ENCODE results near the gene GALNT18. TPM values are rescaled to one million over a fixed set of nuclear protein-coding genes. Genes with fewer than 3 reads are reported as not detected.

The GALNT18 gene
- total RNA-seq, 6 experiments from 2014 or later = 3.7 to 11.4 (median 7.8) TPM

DNA sequence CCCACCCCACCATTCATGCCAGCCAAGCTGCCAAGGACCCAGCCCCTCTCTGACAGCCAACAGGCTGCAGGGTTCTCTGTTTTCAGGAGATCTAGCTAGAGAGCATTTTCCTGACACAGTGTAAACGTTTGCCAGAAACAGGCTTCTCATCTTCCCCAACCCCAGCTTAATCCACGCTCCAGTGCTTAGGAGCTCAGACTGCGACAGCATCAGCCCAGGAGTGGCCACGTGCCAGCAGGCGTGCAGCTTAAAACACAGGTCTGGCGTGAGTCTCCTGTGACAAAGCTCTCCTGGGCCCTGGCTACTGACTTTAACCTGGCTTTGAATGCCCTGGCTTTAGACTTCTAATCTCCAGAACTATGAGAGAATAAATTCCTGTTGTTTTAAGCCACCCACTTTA is 66.6 kb downstream of the GALNT18 start:
- Histone ChIP-seq H3K27ac (no peak overlapping the region), H3K4me1 (no peaks in the 10 kb centered on the region), H3K36me3 (no peaks in the 10 kb centered on the region), H3K27me3 (no peaks in the 10 kb centered on the region), H3K9me3 (no peaks in the 10 kb centered on the region), H3K4me3 (no peak overlapping the region)
- WGBS (ENCODE audit: insufficient coverage, low coverage, low lambda C conversion rate, missing lambda C conversion rate) = 58% methylated on average over 4 of the region's 6 CpGs
- intact Hi-C loops (cut with DNase I) = no loop called here
- DNase-seq (no peak), ATAC-seq (no peak)
- TF ChIP-seq POLR2A (IDR thresholded peaks at IDR 0.05) = no peak
- TF ChIP-seq, protein P1, sequence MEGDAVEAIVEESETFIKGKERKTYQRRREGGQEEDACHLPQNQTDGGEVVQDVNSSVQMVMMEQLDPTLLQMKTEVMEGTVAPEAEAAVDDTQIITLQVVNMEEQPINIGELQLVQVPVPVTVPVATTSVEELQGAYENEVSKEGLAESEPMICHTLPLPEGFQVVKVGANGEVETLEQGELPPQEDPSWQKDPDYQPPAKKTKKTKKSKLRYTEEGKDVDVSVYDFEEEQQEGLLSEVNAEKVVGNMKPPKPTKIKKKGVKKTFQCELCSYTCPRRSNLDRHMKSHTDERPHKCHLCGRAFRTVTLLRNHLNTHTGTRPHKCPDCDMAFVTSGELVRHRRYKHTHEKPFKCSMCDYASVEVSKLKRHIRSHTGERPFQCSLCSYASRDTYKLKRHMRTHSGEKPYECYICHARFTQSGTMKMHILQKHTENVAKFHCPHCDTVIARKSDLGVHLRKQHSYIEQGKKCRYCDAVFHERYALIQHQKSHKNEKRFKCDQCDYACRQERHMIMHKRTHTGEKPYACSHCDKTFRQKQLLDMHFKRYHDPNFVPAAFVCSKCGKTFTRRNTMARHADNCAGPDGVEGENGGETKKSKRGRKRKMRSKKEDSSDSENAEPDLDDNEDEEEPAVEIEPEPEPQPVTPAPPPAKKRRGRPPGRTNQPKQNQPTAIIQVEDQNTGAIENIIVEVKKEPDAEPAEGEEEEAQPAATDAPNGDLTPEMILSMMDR (IDR thresholded peaks at IDR 0.05) = no peak

DNA sequence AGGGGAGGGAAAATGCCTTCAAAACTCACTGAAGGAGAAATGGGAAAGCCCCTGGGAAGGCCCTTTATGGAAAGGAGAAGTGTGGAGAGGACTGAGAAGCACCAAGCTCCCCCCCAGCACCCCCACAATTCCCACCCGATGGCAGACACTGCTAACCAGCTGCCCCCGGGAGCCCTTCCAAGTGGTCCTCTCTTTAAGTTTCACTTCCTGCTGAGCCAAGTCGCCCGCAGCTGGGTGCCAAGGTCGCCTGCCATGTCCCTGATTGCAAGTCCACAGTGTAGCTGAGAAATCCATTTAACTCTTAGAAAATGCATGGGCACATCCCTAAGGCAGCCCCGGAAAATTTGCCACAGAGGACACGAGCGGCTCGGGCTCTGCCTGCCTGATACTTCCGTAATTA is 68.2 kb downstream of the GALNT18 start:
- Histone ChIP-seq H3K9me3 (no peaks in the 10 kb centered on the region), H3K27ac (no peak overlapping the region), H3K36me3 (no peaks in the 10 kb centered on the region), H3K4me1 (no peaks in the 10 kb centered on the region), H3K27me3 (no peaks in the 10 kb centered on the region), H3K4me3 (no peak overlapping the region)
- ATAC-seq = no peak
- DNase-seq = no peak
- TF ChIP-seq POLR2A (IDR thresholded peaks at IDR 0.05) = no peak
- TF ChIP-seq, protein P1 (IDR thresholded peaks at IDR 0.05) = no peak
- intact Hi-C loops (cut with DNase I) = no loop called here
- 60% methylated on average over 1 of the region's 10 CpGs for WGBS (ENCODE audit: insufficient coverage, low coverage, low lambda C conversion rate, missing lambda C conversion rate)

DNA sequence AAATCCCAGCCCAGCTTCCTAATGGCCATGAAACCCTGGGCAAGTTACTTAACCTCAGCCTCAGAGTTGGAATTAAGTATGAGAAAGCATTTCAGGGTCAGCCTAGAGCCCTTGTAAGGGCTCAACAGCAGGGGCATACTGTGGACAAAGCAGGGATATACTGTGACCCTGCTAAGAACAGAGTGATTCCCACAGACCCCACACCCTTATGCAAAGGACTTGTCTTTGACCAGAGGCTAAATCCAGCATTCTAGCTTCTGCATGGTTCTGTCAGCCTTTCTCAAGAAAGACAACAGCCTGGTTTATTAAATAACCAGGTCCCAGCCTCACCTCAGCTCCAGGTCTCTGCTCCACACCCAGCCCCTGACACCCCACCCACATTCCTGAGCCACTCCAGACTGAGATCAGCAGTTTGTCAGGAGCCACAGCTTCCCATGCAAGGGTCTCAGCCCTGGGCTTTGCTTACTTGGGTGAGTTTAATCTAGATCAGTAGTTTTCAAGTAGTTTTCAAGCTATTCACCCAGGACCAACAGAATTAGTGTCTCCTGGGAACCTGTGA is 69.2 kb downstream of the GALNT18 start:
- Histone ChIP-seq H3K4me3 (no peak overlapping the region), H3K27me3 (no peaks in the 10 kb centered on the region), H3K36me3 (no peaks in the 10 kb centered on the region), H3K4me1 (no peaks in the 10 kb centered on the region), H3K9me3 (no peaks in the 10 kb centered on the region), H3K27ac (no peak overlapping the region)
- intact Hi-C loops (cut with DNase I) = no loop called here
- DNase-seq = no peak
- TF ChIP-seq, protein P1 (IDR thresholded peaks at IDR 0.05) = no peak
- no peak for TF ChIP-seq POLR2A (IDR thresholded peaks at IDR 0.05)
- no peak for ATAC-seq

DNA sequence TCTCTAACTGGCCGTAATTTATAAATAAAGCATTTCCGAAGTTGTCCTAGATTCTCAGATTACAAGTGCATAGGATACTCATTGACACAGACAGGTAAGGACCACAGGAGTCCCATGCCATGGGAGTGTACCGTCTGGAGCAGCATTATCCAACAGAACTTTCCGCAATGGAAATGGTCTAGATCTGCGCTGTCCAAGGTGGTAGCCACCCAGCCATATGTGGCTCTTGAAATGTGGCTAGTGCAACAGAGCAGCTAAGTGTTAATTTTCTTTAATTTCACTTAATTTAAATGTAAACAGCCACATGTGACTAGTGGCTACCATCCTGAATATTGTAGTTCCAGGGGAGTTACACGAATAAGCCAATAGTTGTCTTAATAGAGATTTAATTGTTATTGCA is 71.3 kb downstream of the GALNT18 start:
- TF ChIP-seq, protein P1 (IDR thresholded peaks at IDR 0.05) = no peak
- no peak for TF ChIP-seq POLR2A (IDR thresholded peaks at IDR 0.05)
- no peaks in the 10 kb centered on the region for H3K4me1 ChIP-seq
- H3K27ac ChIP-seq = no peak overlapping the region
- intact Hi-C loops (cut with DNase I) = no loop called here
- DNase-seq (no peak), ATAC-seq (no peak)
- H3K36me3 ChIP-seq = no peaks in the 10 kb centered on the region
- H3K27me3 ChIP-seq = no peaks in the 10 kb centered on the region
- no peaks in the 10 kb centered on the region for H3K9me3 ChIP-seq
- WGBS (ENCODE audit: insufficient coverage, low coverage, low lambda C conversion rate, missing lambda C conversion rate) = 83% methylated on average over 6 of the region's 6 CpGs
- H3K4me3 ChIP-seq = no peak overlapping the region

Measured in right lobe of liver (tissue), 6 donors.